GM18909 (cell line): Measurements from ENCODE around the gene PRKAR1B.
"Not testable (repeated sequence)": the region's sequence is repeated elsewhere in the genome, so short reads cannot be mapped to it uniquely, and the experiment has no call there.

ENCODE experiments used
- ATAC-seq: cut with Tn5 transposase; IDR thresholded peaks from one replicate; pipeline ENCODE4 v1.9.1; 2021; ENCODE audit warnings: mild to moderate bottlenecking; ENCODE audit not compliant: unreplicated experiment, poor library complexity

PRKAR1B gene

GRCh38 chr7:673681-674453 lies 53.2 kb downstream of the PRKAR1B start:
- no peak for ATAC-seq

GRCh38 chr7:672891-673290 lies 54.2 kb downstream of the PRKAR1B start:
- no peak for ATAC-seq

GRCh38 chr7:671415-672042 lies 55.6 kb downstream of the PRKAR1B start:
- no peak for ATAC-seq

- ATAC-seq: no peak
Measured at GRCh38 chr7:670501-671390, 56.3 kb downstream of the PRKAR1B start.

GRCh38 chr7:668958-669357 lies 58.1 kb downstream of the PRKAR1B start:
- ATAC-seq: no peak

GRCh38 chr7:668139-668931 lies 58.7 kb downstream of the PRKAR1B start:
- no peak for ATAC-seq

GRCh38 chr7:666454-667292 lies 60.4 kb downstream of the PRKAR1B start:
- ATAC-seq: no peak

GRCh38 chr7:665736-666453 lies 61.2 kb downstream of the PRKAR1B start:
- ATAC-seq: no peak

- ATAC-seq: no peak
Measured at GRCh38 chr7:664997-665735, 61.9 kb downstream of the PRKAR1B start.

GRCh38 chr7:664402-664775 lies 62.7 kb downstream of the PRKAR1B start:
- no peak for ATAC-seq

- no peak for ATAC-seq
Measured at GRCh38 chr7:662576-662975, 64.5 kb downstream of the PRKAR1B start.

- ATAC-seq: no peak
Measured at GRCh38 chr7:659996-660395, 67.1 kb downstream of the PRKAR1B start.

GRCh38 chr7:659306-659847 lies 67.7 kb downstream of the PRKAR1B start:
- ATAC-seq: no peak

- ATAC-seq: no peak
Measured at GRCh38 chr7:657565-658119, 69.4 kb downstream of the PRKAR1B start.

GRCh38 chr7:657010-657409 lies 70.1 kb downstream of the PRKAR1B start:
- ATAC-seq: not testable (repeated sequence)

- no peak for ATAC-seq
Measured at GRCh38 chr7:655758-656157, 71.3 kb downstream of the PRKAR1B start.
